Measurements from ENCODE around the gene TANC1. TPM values are rescaled to one million over a fixed set of nuclear protein-coding genes. Genes with fewer than 3 reads are reported as not detected.

Gene TANC1
- total RNA-seq, 3 donors from 2014 or later: 0.33 to 0.40 (median 0.34) TPM

- Mint-ChIP-seq H3K36me3 (ENCODE audit: insufficient read depth) (peaks cover 27% of the 10 kb centered on the region), H3K9me3 (peaks cover 2% of the 10 kb centered on the region), H3K27me3 (ENCODE audit: low read depth) (no peaks in the 10 kb centered on the region), H3K4me3 (no peak overlapping the region), H3K4me1 (ENCODE audit: low read depth) (peaks cover 4% of the 10 kb centered on the region)
- ATAC-seq (no peak), DNase-seq (no peak)
Observed at GRCh38 chr2:159251296-159252173, 283.1 kb downstream of the TANC1 start.

GRCh38 chr2:159252905-159253304 is 284.5 kb downstream of the TANC1 start:
- Mint-ChIP-seq H3K9me3 (no peaks in the 10 kb centered on the region), H3K36me3 (ENCODE audit: insufficient read depth) (peaks cover 19% of the 10 kb centered on the region), H3K27me3 (ENCODE audit: low read depth) (no peaks in the 10 kb centered on the region), H3K4me1 (ENCODE audit: low read depth) (peaks cover 4% of the 10 kb centered on the region), H3K4me3 (no peak overlapping the region)
- no peak for DNase-seq
- ATAC-seq: no peak

GRCh38 chr2:159256159-159256558 is 287.7 kb downstream of the TANC1 start:
- Mint-ChIP-seq H3K4me1 (ENCODE audit: low read depth) (no peaks in the 10 kb centered on the region), H3K9me3 (no peaks in the 10 kb centered on the region), H3K4me3 (no peak overlapping the region), H3K27me3 (ENCODE audit: low read depth) (no peaks in the 10 kb centered on the region), H3K36me3 (ENCODE audit: insufficient read depth) (peaks cover 17% of the 10 kb centered on the region)
- ATAC-seq: no peak
- no peak for DNase-seq

- Mint-ChIP-seq H3K36me3 (ENCODE audit: insufficient read depth) (peaks cover 16% of the 10 kb centered on the region), H3K9me3 (no peaks in the 10 kb centered on the region)
Observed at GRCh38 chr2:159262226-159262625, 293.8 kb downstream of the TANC1 start.

GRCh38 chr2:159262904-159263303 is 294.5 kb downstream of the TANC1 start:
- no peak for DNase-seq
- ATAC-seq: no peak
- no peaks in the 10 kb centered on the region for H3K9me3 Mint-ChIP-seq
- H3K4me3 Mint-ChIP-seq: no peak overlapping the region
- H3K36me3 Mint-ChIP-seq (ENCODE audit: insufficient read depth): peaks cover 18% of the 10 kb centered on the region
- H3K27me3 Mint-ChIP-seq (ENCODE audit: low read depth): no peaks in the 10 kb centered on the region
- H3K4me1 Mint-ChIP-seq (ENCODE audit: low read depth): no peaks in the 10 kb centered on the region

More at GRCh38 chr2:159262226-159262625, 293.8 kb downstream of the TANC1 start:
- ATAC-seq (no peak), DNase-seq (no peak)
- Mint-ChIP-seq H3K27me3 (ENCODE audit: low read depth) (no peaks in the 10 kb centered on the region), H3K4me1 (ENCODE audit: low read depth) (no peaks in the 10 kb centered on the region), H3K4me3 (no peak overlapping the region)

GRCh38 chr2:159265171-159265576 is 296.7 kb downstream of the TANC1 start:
- Mint-ChIP-seq H3K27me3 (ENCODE audit: low read depth) (no peaks in the 10 kb centered on the region), H3K9me3 (no peaks in the 10 kb centered on the region), H3K4me1 (ENCODE audit: low read depth) (no peaks in the 10 kb centered on the region), H3K4me3 (no peak overlapping the region), H3K36me3 (ENCODE audit: insufficient read depth) (peaks cover 18% of the 10 kb centered on the region)
- ATAC-seq (no peak), DNase-seq (no peak)

- no peak for ATAC-seq
- peaks cover 29% of the 10 kb centered on the region for H3K36me3 Mint-ChIP-seq (ENCODE audit: insufficient read depth)
Observed at GRCh38 chr2:159266554-159266953, 298.1 kb downstream of the TANC1 start.

GRCh38 chr2:159267921-159268320 is 299.5 kb downstream of the TANC1 start:
- Mint-ChIP-seq H3K4me1 (ENCODE audit: low read depth) (no peaks in the 10 kb centered on the region), H3K27me3 (ENCODE audit: low read depth) (no peaks in the 10 kb centered on the region), H3K9me3 (no peaks in the 10 kb centered on the region), H3K4me3 (no peak overlapping the region), H3K36me3 (ENCODE audit: insufficient read depth) (peaks cover 27% of the 10 kb centered on the region)
- ATAC-seq (no peak), DNase-seq (no peak)

More at GRCh38 chr2:159266554-159266953, 298.1 kb downstream of the TANC1 start:
- no peaks in the 10 kb centered on the region for H3K9me3 Mint-ChIP-seq
- H3K4me1 Mint-ChIP-seq (ENCODE audit: low read depth): no peaks in the 10 kb centered on the region
- no peaks in the 10 kb centered on the region for H3K27me3 Mint-ChIP-seq (ENCODE audit: low read depth)
- DNase-seq: no peak
- no peak overlapping the region for H3K4me3 Mint-ChIP-seq

GRCh38 chr2:159270744-159271379 is 302.4 kb downstream of the TANC1 start:
- peaks cover 5% of the 10 kb centered on the region for H3K4me1 Mint-ChIP-seq (ENCODE audit: low read depth)
- ATAC-seq (no peak), DNase-seq (no peak)
- peaks cover 36% of the 10 kb centered on the region for H3K36me3 Mint-ChIP-seq (ENCODE audit: insufficient read depth)
- no peaks in the 10 kb centered on the region for H3K27me3 Mint-ChIP-seq (ENCODE audit: low read depth)
- no peaks in the 10 kb centered on the region for H3K9me3 Mint-ChIP-seq
- no peak overlapping the region for H3K4me3 Mint-ChIP-seq

GRCh38 chr2:159272156-159272555 is 303.7 kb downstream of the TANC1 start:
- Mint-ChIP-seq H3K36me3 (ENCODE audit: insufficient read depth) (peaks cover 32% of the 10 kb centered on the region), H3K4me3 (no peak overlapping the region), H3K27me3 (ENCODE audit: low read depth) (no peaks in the 10 kb centered on the region), H3K9me3 (no peaks in the 10 kb centered on the region), H3K4me1 (ENCODE audit: low read depth) (peaks cover 5% of the 10 kb centered on the region)
- DNase-seq: no peak
- ATAC-seq: no peak

GRCh38 chr2:159275111-159275510 is 306.7 kb downstream of the TANC1 start:
- H3K27me3 Mint-ChIP-seq (ENCODE audit: low read depth): no peaks in the 10 kb centered on the region
- H3K4me3 Mint-ChIP-seq: no peak overlapping the region
- DNase-seq (no peak), ATAC-seq (no peak)
- no peaks in the 10 kb centered on the region for H3K9me3 Mint-ChIP-seq
- H3K4me1 Mint-ChIP-seq (ENCODE audit: low read depth): peaks cover 5% of the 10 kb centered on the region
- H3K36me3 Mint-ChIP-seq (ENCODE audit: insufficient read depth): peaks cover 31% of the 10 kb centered on the region

GRCh38 chr2:159279700-159280099 is 311.3 kb downstream of the TANC1 start:
- Mint-ChIP-seq H3K36me3 (ENCODE audit: insufficient read depth) (peaks cover 14% of the 10 kb centered on the region), H3K27me3 (ENCODE audit: low read depth) (no peaks in the 10 kb centered on the region), H3K4me3 (no peak overlapping the region), H3K9me3 (no peaks in the 10 kb centered on the region), H3K4me1 (ENCODE audit: low read depth) (peaks cover 7% of the 10 kb centered on the region)
- DNase-seq: no peak
- no peak for ATAC-seq

- peaks cover 10% of the 10 kb centered on the region for H3K36me3 Mint-ChIP-seq (ENCODE audit: insufficient read depth)
Observed at GRCh38 chr2:159281002-159281401, 312.6 kb downstream of the TANC1 start.

More at GRCh38 chr2:159281002-159281401, 312.6 kb downstream of the TANC1 start:
- no peak overlapping the region for H3K4me3 Mint-ChIP-seq
- peaks cover 6% of the 10 kb centered on the region for H3K4me1 Mint-ChIP-seq (ENCODE audit: low read depth)
- DNase-seq (no peak), ATAC-seq (no peak)
- no peaks in the 10 kb centered on the region for H3K9me3 Mint-ChIP-seq
- no peaks in the 10 kb centered on the region for H3K27me3 Mint-ChIP-seq (ENCODE audit: low read depth)
